Measurements from ENCODE around the gene ZNF865. TPM values are rescaled to one million over a fixed set of nuclear protein-coding genes. Genes with fewer than 3 reads are reported as not detected.

The ZNF865 gene
- 7.2 to 14.6 TPM (median 13.0 TPM) in 5 replicates for total RNA-seq (2022; extraction: Qiagen RNA extraction; ENCODE audit: low read depth)

DNA sequence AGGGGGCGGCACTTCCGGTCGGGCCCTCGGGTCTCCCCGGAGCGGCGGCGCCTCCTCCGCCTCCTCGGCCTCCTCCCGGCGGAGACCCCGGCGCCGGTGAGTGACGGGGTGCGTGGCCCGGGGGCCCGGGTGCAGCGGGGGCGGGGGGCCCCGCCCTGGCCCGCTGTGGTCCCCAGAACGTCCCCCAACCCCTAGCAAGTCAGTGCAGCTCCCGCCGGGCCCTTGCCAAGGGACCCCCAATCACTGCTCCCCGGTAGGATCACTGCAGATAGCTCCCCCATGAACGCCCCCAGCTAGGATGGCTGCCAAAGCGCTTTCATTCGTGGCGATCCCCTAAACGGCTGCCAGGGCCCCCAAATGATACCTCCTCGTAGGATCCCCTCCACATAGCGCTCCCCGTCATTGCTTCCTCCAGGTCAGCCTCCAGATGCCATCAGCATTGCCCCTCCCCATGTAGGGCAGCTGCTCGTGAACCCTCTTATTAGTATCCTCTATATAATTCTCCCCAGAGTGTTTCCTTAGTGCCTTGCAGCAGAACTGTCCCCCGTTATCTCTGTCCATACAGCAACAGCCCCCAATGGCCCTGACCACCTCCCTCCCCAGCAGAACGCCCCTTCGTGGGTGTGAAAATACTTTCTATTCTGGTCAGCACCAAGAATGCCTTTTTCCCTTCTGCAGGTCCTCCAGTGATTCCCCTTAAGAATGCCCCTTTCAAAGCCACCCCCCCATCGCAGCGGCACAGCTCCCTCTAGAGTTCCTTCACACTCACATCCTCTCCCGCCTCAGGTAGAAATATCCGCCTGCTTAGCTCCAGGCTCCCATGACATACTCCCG lies at the start of gene ZNF865:
TSS of gene ZNF865 (plus strand) at position 11 of the 834 bp plus-strand sequence. CDS start 7,972 bp downstream, outside the sequence.

DNA sequence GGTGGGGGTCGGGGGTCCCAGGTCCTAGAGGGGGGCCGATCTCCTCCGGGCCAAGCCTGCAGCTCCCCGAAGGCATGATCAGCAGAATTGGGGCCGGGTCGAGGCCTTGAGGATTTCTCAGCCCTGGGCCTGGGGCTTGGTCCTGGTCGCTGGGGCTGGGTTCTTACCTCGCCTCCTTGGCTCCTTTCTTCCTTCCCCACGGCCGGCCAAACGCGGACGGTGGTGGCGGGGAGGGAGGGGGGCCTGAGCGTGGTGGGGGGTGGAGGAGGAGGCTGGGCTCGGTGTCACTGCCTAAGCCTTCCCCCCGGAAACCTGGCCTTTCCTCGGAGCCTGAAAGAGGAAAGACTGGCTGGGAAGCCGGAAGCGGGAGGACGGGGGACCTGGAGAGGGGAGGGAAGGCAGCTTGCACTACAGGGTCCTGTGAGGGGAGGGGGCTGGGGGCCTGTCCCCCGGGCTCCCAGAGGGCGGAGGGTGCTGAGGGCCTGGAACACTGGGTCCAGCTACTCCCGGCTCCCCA lies 24.8 kb upstream of the ZNF865 start, which contains the start of gene ZNF579:
TSS of gene ZNF579 (minus strand) at position 221 of the 517 bp plus-strand sequence. CDS start 1,209 bp downstream, outside the sequence.

DNA sequence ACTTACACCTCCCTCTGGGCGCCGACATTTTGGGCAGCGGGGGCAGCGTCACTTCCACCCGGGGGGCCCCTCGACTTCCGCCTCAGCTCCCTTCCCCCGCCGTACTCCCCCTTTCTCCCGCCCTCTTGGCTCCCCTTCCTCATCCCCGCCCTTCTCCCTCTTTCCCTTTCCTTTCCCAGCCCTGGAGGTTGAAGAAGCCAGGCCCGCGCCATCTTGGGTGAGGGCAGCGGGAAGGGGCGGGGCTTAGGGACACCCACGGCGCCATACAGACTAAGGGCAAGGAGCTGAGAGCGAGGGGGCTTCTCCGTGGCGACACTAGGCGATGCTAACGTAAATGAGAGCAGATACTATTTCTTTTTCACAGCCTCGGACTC lies 6.0 kb upstream of the ZNF865 start, which contains the start of gene FIZ1:
TSS of gene FIZ1 (minus strand) at position 50 of the 374 bp plus-strand sequence. CDS start 1,652 bp downstream, outside the sequence.

DNA sequence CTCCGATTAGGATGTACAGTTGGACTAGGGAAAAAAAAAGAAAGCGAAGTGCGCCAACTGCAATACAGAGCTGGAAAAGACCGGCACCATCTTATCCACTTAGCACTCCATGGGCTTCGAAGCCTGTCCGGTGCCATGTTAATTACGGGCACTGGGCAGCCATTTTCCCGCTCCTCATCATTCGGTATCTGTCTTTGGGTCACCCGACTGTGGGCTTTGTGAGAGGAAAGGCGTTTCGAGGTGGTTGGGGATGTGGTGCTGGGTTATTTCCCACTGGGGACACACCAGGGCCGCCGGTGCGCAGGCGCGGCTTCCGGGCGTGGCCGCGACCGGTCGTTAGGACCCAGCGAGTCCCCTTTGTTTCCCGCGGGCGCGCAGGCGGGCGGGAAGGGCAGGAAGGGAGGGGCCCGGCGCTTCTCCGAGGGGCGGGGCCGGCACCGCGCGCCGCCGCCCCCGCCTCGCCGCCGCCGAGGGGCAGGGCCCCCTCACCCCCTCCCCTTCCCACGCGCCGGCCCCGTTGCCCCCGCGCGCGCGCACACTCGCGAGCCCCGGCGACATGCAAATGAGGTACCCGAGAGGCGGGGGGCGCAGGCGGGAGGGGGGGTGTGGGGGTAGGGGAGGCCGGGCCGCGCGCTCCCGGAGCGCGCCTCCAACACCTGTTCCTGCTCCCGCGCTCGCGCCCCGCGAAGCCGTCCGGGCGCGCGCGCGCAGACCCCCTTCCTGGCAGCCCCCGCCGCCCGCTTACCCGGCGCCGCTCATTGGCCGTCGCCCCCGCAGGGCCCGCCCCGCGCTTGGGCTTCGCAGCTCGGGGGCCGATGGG lies 5.4 kb upstream of the ZNF865 start, which contains the start of gene ZNF524:
TSS of gene ZNF524 (plus strand) at position 447 of the 820 bp plus-strand sequence. CDS start 1,825 bp downstream, outside the sequence.

GRCh38 chr19:55624109-55625003 lies 18.9 kb downstream of the ZNF865 start, which contains the start of gene ZNF784:
Gene ZNF784 (minus strand): TSS chr19:55624566. CDS start chr19:55624561, 5 bp downstream.

DNA sequence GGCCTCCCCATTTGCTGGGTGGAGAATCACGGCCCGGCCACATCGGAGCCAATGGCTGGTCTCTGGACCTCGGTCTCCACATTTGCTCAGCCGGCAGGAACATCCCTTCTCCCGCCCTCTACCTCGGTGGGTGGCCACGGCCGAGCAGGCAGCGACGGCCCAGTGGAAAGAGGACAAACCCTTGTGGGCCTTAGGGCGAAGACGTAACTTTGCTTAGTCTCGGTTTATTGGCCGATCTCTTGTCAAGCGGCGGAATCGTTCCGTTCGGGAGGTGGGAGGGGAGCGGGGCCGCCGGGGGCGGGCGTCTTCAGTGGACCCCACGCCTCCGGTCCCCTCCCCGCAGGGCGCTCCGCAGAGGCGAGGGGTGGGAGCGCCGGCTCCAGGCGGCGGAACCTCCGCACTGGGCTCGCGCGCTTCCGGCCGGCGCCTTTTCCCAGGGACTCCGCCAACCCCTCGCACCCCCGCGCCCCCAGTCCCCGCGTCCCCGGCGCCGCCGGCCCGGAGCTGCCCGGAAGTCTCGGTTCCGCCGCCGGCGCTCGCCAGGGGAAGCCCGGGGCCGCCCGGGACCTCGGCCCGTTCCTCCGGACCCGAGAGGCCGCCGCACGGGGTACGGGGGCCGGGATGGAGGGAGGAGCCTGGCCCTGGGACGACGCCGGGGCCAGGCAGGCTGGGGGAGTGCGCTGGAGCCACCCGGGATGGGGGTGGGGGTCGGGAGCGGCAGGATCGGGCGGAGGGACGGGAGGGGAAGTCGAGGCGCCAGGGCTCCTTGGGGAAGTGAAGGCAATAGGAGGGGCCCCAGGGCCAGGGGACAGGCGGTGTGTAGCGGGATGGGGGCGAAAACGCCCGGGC lies 35.4 kb downstream of the ZNF865 start, which contains the start of gene ZNF580:
TSS of gene ZNF580 (plus strand) at position 426 of the 849 bp plus-strand sequence. CDS start 1,507 bp downstream, outside the sequence.

GRCh38 chr19:55643003-55643886 lies 37.8 kb downstream of the ZNF865 start, which contains the start of gene ZNF581:
Gene ZNF581 (plus strand): TSS chr19:55643649. CDS start chr19:55644572, 923 bp downstream.

DNA sequence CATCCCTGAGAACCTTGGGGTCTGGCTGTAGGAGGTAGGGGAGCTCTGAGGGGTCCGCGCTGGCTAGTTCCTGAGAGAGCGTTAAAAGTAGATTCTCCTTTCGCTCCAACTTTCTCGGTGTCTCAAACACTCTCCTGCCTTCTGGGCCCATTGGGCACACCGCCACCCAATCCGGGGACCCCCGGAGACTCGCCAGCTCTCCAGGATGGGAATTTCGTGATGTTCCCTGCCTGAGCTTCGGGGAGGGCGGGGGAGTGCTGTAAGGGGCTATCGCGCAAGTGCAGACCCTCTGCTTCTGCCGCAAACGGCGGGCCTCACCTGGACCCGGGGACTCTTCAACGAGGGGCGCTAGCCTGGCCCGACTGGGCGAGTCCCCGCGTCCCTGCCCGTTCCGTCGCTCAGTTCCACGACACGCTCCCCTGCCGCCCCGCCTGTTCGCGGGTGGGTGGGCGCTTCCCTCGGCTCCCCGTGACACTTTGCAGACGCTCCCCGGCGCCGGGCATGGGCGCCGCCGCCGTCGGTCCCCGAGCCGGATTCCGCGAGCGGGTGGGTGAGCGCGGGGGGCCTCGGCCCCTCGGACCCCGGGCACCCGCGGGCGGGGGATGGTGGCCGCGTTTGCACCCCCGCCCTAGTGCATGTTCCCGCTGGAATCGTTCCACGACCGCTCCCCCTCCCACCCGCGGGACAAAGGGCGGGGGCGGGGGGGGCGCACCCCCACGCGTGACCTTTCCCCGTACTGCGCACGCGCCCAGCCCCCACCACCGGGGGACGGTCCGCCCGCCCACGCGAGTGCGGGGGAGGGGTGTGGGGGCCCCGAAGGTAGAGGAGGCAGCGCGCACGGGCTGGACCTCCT lies 42.5 kb downstream of the ZNF865 start, which contains the start of gene CCDC106:
TSS of gene CCDC106 (plus strand) at position 481 of the 853 bp plus-strand sequence. CDS start 835 bp downstream, outside the sequence.

GRCh38 chr19:55654868-55655647 lies 49.6 kb downstream of the ZNF865 start, which contains the start of gene U2AF2:
Gene U2AF2 (plus strand): TSS chr19:55655035. CDS start chr19:55655105, 70 bp downstream.

Other genes with a start within 250 kb of the ZNF865 start
- 0.11 to 0.24 TPM (median 0.18 TPM) in 5 replicates for gene GARIN5B, start 242.4 kb upstream of the ZNF865 start, total RNA-seq (2022; extraction: Qiagen RNA extraction; ENCODE audit: low read depth)
- gene IL11, start 235.2 kb upstream of the ZNF865 start, total RNA-seq (2022; extraction: Qiagen RNA extraction; ENCODE audit: low read depth): 80.6 to 115 TPM (median 100 TPM) in 5 replicates
- 1.2 to 3.3 TPM (median 2.2 TPM) in 5 replicates for gene TMEM190, start 228.8 kb upstream of the ZNF865 start, total RNA-seq (2022; extraction: Qiagen RNA extraction; ENCODE audit: low read depth)
- 2.3 to 10.5 TPM (median 6.4 TPM) in 5 replicates for gene TMEM238, start 221.4 kb upstream of the ZNF865 start, total RNA-seq (2022; extraction: Qiagen RNA extraction; ENCODE audit: low read depth)
- 2,493 to 3,190 TPM (median 2,735 TPM) in 5 replicates for gene RPL28, start 219.7 kb upstream of the ZNF865 start, total RNA-seq (2022; extraction: Qiagen RNA extraction; ENCODE audit: low read depth)
- 269 to 476 TPM (median 433 TPM) in 5 replicates for gene UBE2S, start 197.9 kb upstream of the ZNF865 start, total RNA-seq (2022; extraction: Qiagen RNA extraction; ENCODE audit: low read depth)
- 0.01 TPM in 1 of 5 replicates, not detected in the others for gene SHISA7, start 162.3 kb upstream of the ZNF865 start, total RNA-seq (2022; extraction: Qiagen RNA extraction; ENCODE audit: low read depth)
- 54.0 to 64.5 TPM (median 63.3 TPM) in 5 replicates for gene ISOC2, start 144.0 kb upstream of the ZNF865 start, total RNA-seq (2022; extraction: Qiagen RNA extraction; ENCODE audit: low read depth)
- gene C19orf85, start 140.9 kb upstream of the ZNF865 start, total RNA-seq (2022; extraction: Qiagen RNA extraction; ENCODE audit: low read depth): not detected in 5 replicates
- 3.7 to 10.2 TPM (median 6.9 TPM) in 5 replicates for gene ZNF628, start 129.0 kb upstream of the ZNF865 start, total RNA-seq (2022; extraction: Qiagen RNA extraction; ENCODE audit: low read depth)
- gene NAT14, start 120.5 kb upstream of the ZNF865 start, total RNA-seq (2022; extraction: Qiagen RNA extraction; ENCODE audit: low read depth): 38.9 to 58.1 TPM (median 52.3 TPM) in 5 replicates
- gene SSC5D, start 117.2 kb upstream of the ZNF865 start, total RNA-seq (2022; extraction: Qiagen RNA extraction; ENCODE audit: low read depth): 0.57 to 1.6 TPM (median 0.99 TPM) in 5 replicates
- 2.0 to 2.9 TPM (median 2.2 TPM) in 5 replicates for gene SBK2, start 68.5 kb upstream of the ZNF865 start, total RNA-seq (2022; extraction: Qiagen RNA extraction; ENCODE audit: low read depth)
- gene SBK3, start 60.1 kb upstream of the ZNF865 start, total RNA-seq (2022; extraction: Qiagen RNA extraction; ENCODE audit: low read depth): 1.7 to 2.4 TPM (median 2.2 TPM) in 5 replicates
- 14.6 to 28.1 TPM (median 24.1 TPM) in 5 replicates for gene ZNF579, start 24.8 kb upstream of the ZNF865 start, total RNA-seq (2022; extraction: Qiagen RNA extraction; ENCODE audit: low read depth)
- gene FIZ1, start 6.1 kb upstream of the ZNF865 start, total RNA-seq (2022; extraction: Qiagen RNA extraction; ENCODE audit: low read depth): 22.2 to 26.3 TPM (median 25.2 TPM) in 5 replicates
- 12.1 to 19.8 TPM (median 17.6 TPM) in 5 replicates for gene ZNF524, start 5.4 kb upstream of the ZNF865 start, total RNA-seq (2022; extraction: Qiagen RNA extraction; ENCODE audit: low read depth)
- gene ZNF784, start 18.9 kb downstream of the ZNF865 start, total RNA-seq (2022; extraction: Qiagen RNA extraction; ENCODE audit: low read depth): 4.6 to 7.3 TPM (median 6.2 TPM) in 5 replicates
- gene ZNF580, start 35.4 kb downstream of the ZNF865 start, total RNA-seq (2022; extraction: Qiagen RNA extraction; ENCODE audit: low read depth): 27.7 to 54.4 TPM (median 43.3 TPM) in 5 replicates
- gene ZNF581, start 38.0 kb downstream of the ZNF865 start, total RNA-seq (2022; extraction: Qiagen RNA extraction; ENCODE audit: low read depth): 41.4 to 47.7 TPM (median 45.7 TPM) in 5 replicates
- gene CCDC106, start 42.6 kb downstream of the ZNF865 start, total RNA-seq (2022; extraction: Qiagen RNA extraction; ENCODE audit: low read depth): 12.4 to 17.8 TPM (median 15.3 TPM) in 5 replicates
- gene U2AF2, start 49.4 kb downstream of the ZNF865 start, total RNA-seq (2022; extraction: Qiagen RNA extraction; ENCODE audit: low read depth): 262 to 319 TPM (median 307 TPM) in 5 replicates
- 135 to 217 TPM (median 182 TPM) in 5 replicates for gene EPN1, start 69.6 kb downstream of the ZNF865 start, total RNA-seq (2022; extraction: Qiagen RNA extraction; ENCODE audit: low read depth)
- gene NLRP9, start 132.8 kb downstream of the ZNF865 start, total RNA-seq (2022; extraction: Qiagen RNA extraction; ENCODE audit: low read depth): not detected in 5 replicates
- 0.13 to 0.63 TPM (median 0.53 TPM) in 5 replicates for gene RFPL4A, start 153.4 kb downstream of the ZNF865 start, total RNA-seq (2022; extraction: Qiagen RNA extraction; ENCODE audit: low read depth)
- gene RFPL4AL1, start 163.5 kb downstream of the ZNF865 start, total RNA-seq (2022; extraction: Qiagen RNA extraction; ENCODE audit: low read depth): 0.12 to 0.34 TPM (median 0.12 TPM) in 3 of 5 replicates, not detected in the others
- 0.02 TPM in 1 of 5 replicates, not detected in the others for gene NLRP11, start 226.4 kb downstream of the ZNF865 start, total RNA-seq (2022; extraction: Qiagen RNA extraction; ENCODE audit: low read depth)
- not detected in 5 replicates for gene NLRP4, start 230.9 kb downstream of the ZNF865 start, total RNA-seq (2022; extraction: Qiagen RNA extraction; ENCODE audit: low read depth)

All from A549 treated with DMSO at 1 μM for 4 hours (cell line).